HUES6 (cell line): ENCODE results near the gene TRAK1.

Experiments used
- H3K27ac ChIP-seq: 2 replicates; pipeline ENCODE4 v1.7.0; 2013; ENCODE audit warnings: low read depth, mild to moderate bottlenecking, low read length, inconsistent platforms
- H3K27me3 ChIP-seq: 2 replicates; pipeline ENCODE4 v1.6.1; 2013; ENCODE audit warnings: low read length; ENCODE audit not compliant: control insufficient read depth, insufficient read depth
- H3K36me3 ChIP-seq: 2 replicates; pipeline ENCODE4 v1.6.1; 2013; ENCODE audit warnings: low read length; ENCODE audit not compliant: control insufficient read depth, insufficient read depth
- H3K4me1 ChIP-seq: 2 replicates; pipeline ENCODE4 v1.6.1; 2013; ENCODE audit warnings: low read length; ENCODE audit not compliant: control insufficient read depth, insufficient read depth
- H3K4me3 ChIP-seq: 2 replicates; pipeline ENCODE4 v1.5.1; 2013; ENCODE audit warnings: low read depth, low read length
- H3K9ac ChIP-seq: one replicate; pipeline ENCODE4 v1.6.1; 2013; ENCODE audit warnings: mild to moderate bottlenecking, low read length
- H3K9me3 ChIP-seq: 2 replicates; pipeline ENCODE4 v1.6.1; 2013; ENCODE audit warnings: low read depth, low read length; ENCODE audit not compliant: control insufficient read depth, insufficient read depth

Gene TRAK1

GRCh38 chr3:42229942-42230688, 139.0 kb downstream of the TRAK1 start:
- no peak overlapping the region for H3K4me3 ChIP-seq
- no peak overlapping the region for H3K27ac ChIP-seq
- no peaks in the 10 kb centered on the region; the same call in 1 of the 2 replicates for H3K9me3 ChIP-seq
- peaks cover under 1% of the 10 kb centered on the region; the same call in 1 of the 2 replicates for H3K36me3 ChIP-seq
- H3K27me3 ChIP-seq, result no peaks in the 10 kb centered on the region; the same call in 1 of the 2 replicates
- H3K4me1 ChIP-seq, result no peaks in the 10 kb centered on the region
- no peak overlapping the region for H3K9ac ChIP-seq

- Histone ChIP-seq H3K4me1 (no peaks in the 10 kb centered on the region), H3K4me3 (no peak overlapping the region), H3K36me3 (no peaks in the 10 kb centered on the region), H3K9me3 (no peaks in the 10 kb centered on the region), H3K9ac (no peak overlapping the region), H3K27me3 (no peaks in the 10 kb centered on the region; the same call in 1 of the 2 replicates), H3K27ac (no peak overlapping the region)
Observed at GRCh38 chr3:42230860-42231259, 139.7 kb downstream of the TRAK1 start.

- Histone ChIP-seq H3K4me1 (no peaks in the 10 kb centered on the region), H3K27ac (no peak overlapping the region)
Observed at GRCh38 chr3:42235532-42235931, 144.4 kb downstream of the TRAK1 start.

GRCh38 chr3:42236611-42237010, 145.5 kb downstream of the TRAK1 start:
- no peak overlapping the region for H3K27ac ChIP-seq
- no peaks in the 10 kb centered on the region for H3K36me3 ChIP-seq
- peaks cover 8% of the 10 kb centered on the region for H3K9me3 ChIP-seq
- no peaks in the 10 kb centered on the region for H3K4me1 ChIP-seq
- no peak overlapping the region for H3K9ac ChIP-seq
- no peaks in the 10 kb centered on the region; the same call in 1 of the 2 replicates for H3K27me3 ChIP-seq
- no peak overlapping the region for H3K4me3 ChIP-seq

More at GRCh38 chr3:42235532-42235931, 144.4 kb downstream of the TRAK1 start:
- Histone ChIP-seq H3K9ac (no peak overlapping the region), H3K27me3 (no peaks in the 10 kb centered on the region; the same call in 1 of the 2 replicates), H3K9me3 (peaks cover 8% of the 10 kb centered on the region), H3K36me3 (no peaks in the 10 kb centered on the region), H3K4me3 (no peak overlapping the region)

- Histone ChIP-seq H3K36me3 (no peaks in the 10 kb centered on the region), H3K4me1 (no peaks in the 10 kb centered on the region), H3K27me3 (peaks cover 17% of the 10 kb centered on the region; the same call in 1 of the 2 replicates), H3K4me3 (no peak overlapping the region), H3K9me3 (no peaks in the 10 kb centered on the region), H3K9ac (no peak overlapping the region), H3K27ac (no peak overlapping the region)
Observed at GRCh38 chr3:42246091-42246490, 154.9 kb downstream of the TRAK1 start.

GRCh38 chr3:42247576-42248027, 156.4 kb downstream of the TRAK1 start:
- Histone ChIP-seq H3K27me3 (peaks cover 17% of the 10 kb centered on the region; the same call in 1 of the 2 replicates), H3K9me3 (no peaks in the 10 kb centered on the region), H3K4me1 (no peaks in the 10 kb centered on the region), H3K36me3 (no peaks in the 10 kb centered on the region), H3K4me3 (no peak overlapping the region), H3K9ac (no peak overlapping the region), H3K27ac (no peak overlapping the region)

- H3K9me3 ChIP-seq, result no peaks in the 10 kb centered on the region
- 0 out of 2 replicates have a peak, but pooled peaks cover 4% of the 10 kb centered on the region for H3K4me1 ChIP-seq
- peaks cover 17% of the 10 kb centered on the region; the same call in 1 of the 2 replicates for H3K27me3 ChIP-seq
- no peaks in the 10 kb centered on the region for H3K36me3 ChIP-seq
- H3K4me3 ChIP-seq, result no peak overlapping the region
- H3K27ac ChIP-seq, result no peak overlapping the region
- no peak overlapping the region for H3K9ac ChIP-seq
Observed at GRCh38 chr3:42250761-42251160, 159.6 kb downstream of the TRAK1 start.

GRCh38 chr3:42254566-42254965, 163.4 kb downstream of the TRAK1 start:
- Histone ChIP-seq H3K27me3 (peaks cover 6% of the 10 kb centered on the region; the same call in 1 of the 2 replicates), H3K27ac (no peak overlapping the region)

GRCh38 chr3:42256135-42256819, 165.1 kb downstream of the TRAK1 start:
- 0 out of 2 replicates have a peak, but pooled peaks cover 4% of the 10 kb centered on the region for H3K4me1 ChIP-seq
- no peaks in the 10 kb centered on the region for H3K9me3 ChIP-seq
- H3K4me3 ChIP-seq, result no peak overlapping the region
- H3K9ac ChIP-seq, result no peak overlapping the region
- peaks cover 10% of the 10 kb centered on the region; the same call in 1 of the 2 replicates for H3K27me3 ChIP-seq
- no peak overlapping the region for H3K27ac ChIP-seq
- no peaks in the 10 kb centered on the region for H3K36me3 ChIP-seq

More at GRCh38 chr3:42254566-42254965, 163.4 kb downstream of the TRAK1 start:
- Histone ChIP-seq H3K36me3 (no peaks in the 10 kb centered on the region), H3K9me3 (no peaks in the 10 kb centered on the region), H3K4me3 (no peak overlapping the region), H3K4me1 (0 out of 2 replicates have a peak, but pooled peaks cover 4% of the 10 kb centered on the region), H3K9ac (no peak overlapping the region)

- no peaks in the 10 kb centered on the region for H3K36me3 ChIP-seq
- H3K9me3 ChIP-seq, result no peaks in the 10 kb centered on the region
- no peak overlapping the region for H3K27ac ChIP-seq
- H3K27me3 ChIP-seq, result peaks cover 17% of the 10 kb centered on the region
- no peak overlapping the region for H3K9ac ChIP-seq
- H3K4me3 ChIP-seq, result no peak overlapping the region
- 0 out of 2 replicates have a peak, but pooled peaks cover 4% of the 10 kb centered on the region for H3K4me1 ChIP-seq
Observed at GRCh38 chr3:42257007-42257406, 165.8 kb downstream of the TRAK1 start.

GRCh38 chr3:42262525-42262924, 171.4 kb downstream of the TRAK1 start:
- Histone ChIP-seq H3K27me3 (peaks cover 60% of the 10 kb centered on the region), H3K4me1 (peaks cover 11% of the 10 kb centered on the region; the same call in 1 of the 2 replicates), H3K4me3 (no peak overlapping the region), H3K9ac (no peak overlapping the region), H3K27ac (no peak overlapping the region), H3K36me3 (no peaks in the 10 kb centered on the region), H3K9me3 (no peaks in the 10 kb centered on the region)
